ENCODE measurements around the gene CCDC110.

The CCDC110 gene

GRCh38 chr4:185470501-185471195 is 885 bp downstream of the CCDC110 start:
- no peaks in the 10 kb centered on the region for H3K36me3 ChIP-seq (ENCODE audit: control insufficient read depth, insufficient read depth, low read length)
- peak overlapping the region; percentile 80 for H3K56ac ChIP-seq (ENCODE audit: low read length)
- H3K4me1 ChIP-seq (ENCODE audit: control insufficient read depth, low read depth, low read length): no peaks in the 10 kb centered on the region
- no peaks in the 10 kb centered on the region for H3K79me2 ChIP-seq (ENCODE audit: control insufficient read depth, insufficient read depth, low read length)
- no peak overlapping the region for H4K8ac ChIP-seq (ENCODE audit: low read depth, low read length)
- H3K9ac ChIP-seq (ENCODE audit: low read length): peak overlapping the region; percentile 55
- H4K5ac ChIP-seq (ENCODE audit: low read length): no peak overlapping the region
- no peak overlapping the region for H3K4ac ChIP-seq (ENCODE audit: low read depth, low read length)
- peak; percentile 50 for DNase-seq
- H3K27me3 ChIP-seq (ENCODE audit: insufficient read depth, low read length, poor library complexity): no peaks in the 10 kb centered on the region
- H2BK15ac ChIP-seq (replicated peaks; ENCODE audit: low read depth): no peak overlapping the region
- H3K23ac ChIP-seq (ENCODE audit: low read length): no peak overlapping the region
- H3K4me3 ChIP-seq (ENCODE audit: low read length): peak overlapping the region; percentile 84
- WGBS (ENCODE audit: extremely low coverage, insufficient coverage, low lambda C conversion rate): no CpG with 5 or more reads among the region's 41 CpGs
- no peak overlapping the region for H2BK120ac ChIP-seq (ENCODE audit: low read depth, low read length)
- H2BK5ac ChIP-seq (ENCODE audit: low read length): no peak overlapping the region
- no peaks in the 10 kb centered on the region for H3K79me1 ChIP-seq (ENCODE audit: low read length)
- H2AK5ac ChIP-seq (ENCODE audit: low read length): no peak overlapping the region
- peak overlapping the region; percentile 76 for H3K4me2 ChIP-seq (ENCODE audit: low read length)
- H3K18ac ChIP-seq (ENCODE audit: low read length): no peak overlapping the region
- H3K27ac ChIP-seq (ENCODE audit: low read depth, low read length): no peak overlapping the region

DNA sequence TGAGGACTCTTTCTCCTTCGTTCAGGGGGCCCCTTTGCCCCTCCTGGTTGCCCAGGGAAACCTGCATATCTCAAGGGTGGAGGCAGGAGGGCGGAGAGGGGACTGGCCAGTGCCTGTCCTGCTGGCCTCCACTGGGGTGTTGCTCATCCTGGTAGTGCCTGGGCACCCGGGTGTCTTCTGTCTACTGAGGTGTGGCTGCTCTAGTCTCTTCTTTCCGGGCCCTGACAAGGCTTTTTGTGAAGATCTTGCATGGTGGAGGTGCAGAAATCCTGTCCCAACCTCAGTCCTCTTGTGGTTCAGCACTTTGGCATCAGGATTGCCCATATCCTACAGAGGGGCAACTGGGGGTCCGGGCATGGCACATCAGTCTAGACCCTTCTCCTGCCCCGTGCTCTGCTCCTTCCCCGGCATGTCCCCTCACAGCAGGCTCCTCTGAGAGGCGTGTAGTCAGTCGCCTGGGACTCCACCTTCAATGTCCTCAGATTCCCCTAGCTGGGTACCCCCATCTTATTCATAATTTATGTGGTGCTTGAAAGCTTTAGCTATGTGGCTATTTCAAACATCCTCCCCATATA is 1.9 kb downstream of the CCDC110 start:
- no peak overlapping the region for H3K4me3 ChIP-seq (ENCODE audit: low read length)
- no CpG with 5 or more reads among the region's 9 CpGs for WGBS (ENCODE audit: extremely low coverage, insufficient coverage, low lambda C conversion rate)

DNA sequence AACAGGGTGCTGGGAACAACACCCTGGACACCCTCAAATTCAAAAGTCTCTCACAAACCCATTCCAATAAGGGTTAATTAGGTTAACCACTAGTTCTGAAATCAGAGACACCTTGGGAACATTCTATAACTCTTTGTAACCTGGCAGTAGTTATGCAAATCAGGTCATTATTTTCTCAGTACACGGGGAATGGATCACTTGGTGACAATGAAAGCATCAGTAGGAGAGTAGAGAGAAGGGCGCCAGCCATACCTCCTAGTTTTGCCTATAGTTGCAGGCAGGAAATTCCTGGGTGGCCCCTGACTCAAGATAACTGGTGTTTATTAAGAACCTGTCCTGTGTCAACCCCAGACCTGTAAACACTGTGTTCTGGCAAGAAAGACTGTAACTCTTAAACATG is 2.5 kb downstream of the CCDC110 start:
- Histone ChIP-seq H3K9ac (ENCODE audit: low read length) (no peak overlapping the region), H4K8ac (ENCODE audit: low read depth, low read length) (no peak overlapping the region), H3K18ac (ENCODE audit: low read length) (no peak overlapping the region), H2AK5ac (ENCODE audit: low read length) (no peak overlapping the region), H3K4me1 (ENCODE audit: control insufficient read depth, low read depth, low read length) (peaks cover 4% of the 10 kb centered on the region), H3K79me2 (ENCODE audit: control insufficient read depth, insufficient read depth, low read length) (no peaks in the 10 kb centered on the region), H3K36me3 (ENCODE audit: control insufficient read depth, insufficient read depth, low read length) (no peaks in the 10 kb centered on the region), H3K4ac (ENCODE audit: low read depth, low read length) (no peak overlapping the region), H2BK120ac (ENCODE audit: low read depth, low read length) (no peak overlapping the region), H3K23ac (ENCODE audit: low read length) (no peak overlapping the region), H3K56ac (ENCODE audit: low read length) (no peak overlapping the region), H3K27me3 (ENCODE audit: insufficient read depth, low read length, poor library complexity) (no peaks in the 10 kb centered on the region), H4K5ac (ENCODE audit: low read length) (no peak overlapping the region), H3K27ac (ENCODE audit: low read depth, low read length) (no peak overlapping the region), H3K79me1 (ENCODE audit: low read length) (no peaks in the 10 kb centered on the region), H3K4me2 (ENCODE audit: low read length) (no peak overlapping the region), H3K4me3 (ENCODE audit: low read length) (no peak overlapping the region), H2BK5ac (ENCODE audit: low read length) (no peak overlapping the region), H2BK15ac (replicated peaks; ENCODE audit: low read depth) (no peak overlapping the region)
- no CpG with 5 or more reads among the region's 2 CpGs for WGBS (ENCODE audit: extremely low coverage, insufficient coverage, low lambda C conversion rate)
- DNase-seq: no peak

More for the DNA sequence above, 1.9 kb downstream of the CCDC110 start:
- no peak overlapping the region for H3K18ac ChIP-seq (ENCODE audit: low read length)
- H2AK5ac ChIP-seq (ENCODE audit: low read length): no peak overlapping the region
- H3K4ac ChIP-seq (ENCODE audit: low read depth, low read length): no peak overlapping the region
- H2BK5ac ChIP-seq (ENCODE audit: low read length): no peak overlapping the region
- no peak overlapping the region for H4K5ac ChIP-seq (ENCODE audit: low read length)
- no peak for DNase-seq
- H3K36me3 ChIP-seq (ENCODE audit: control insufficient read depth, insufficient read depth, low read length): no peaks in the 10 kb centered on the region
- no peak overlapping the region for H2BK120ac ChIP-seq (ENCODE audit: low read depth, low read length)
- no peaks in the 10 kb centered on the region for H3K79me1 ChIP-seq (ENCODE audit: low read length)
- H3K79me2 ChIP-seq (ENCODE audit: control insufficient read depth, insufficient read depth, low read length): no peaks in the 10 kb centered on the region
- no peak overlapping the region for H3K27ac ChIP-seq (ENCODE audit: low read depth, low read length)
- H3K9ac ChIP-seq (ENCODE audit: low read length): no peak overlapping the region
- H3K23ac ChIP-seq (ENCODE audit: low read length): no peak overlapping the region
- no peak overlapping the region for H4K8ac ChIP-seq (ENCODE audit: low read depth, low read length)
- no peaks in the 10 kb centered on the region for H3K27me3 ChIP-seq (ENCODE audit: insufficient read depth, low read length, poor library complexity)
- H3K4me1 ChIP-seq (ENCODE audit: control insufficient read depth, low read depth, low read length): peaks cover 2% of the 10 kb centered on the region
- H3K56ac ChIP-seq (ENCODE audit: low read length): no peak overlapping the region
- H2BK15ac ChIP-seq (replicated peaks; ENCODE audit: low read depth): no peak overlapping the region
- no peak overlapping the region for H3K4me2 ChIP-seq (ENCODE audit: low read length)

- Histone ChIP-seq H3K79me1 (ENCODE audit: low read length) (no peaks in the 10 kb centered on the region), H2BK5ac (ENCODE audit: low read length) (no peak overlapping the region), H3K9ac (ENCODE audit: low read length) (no peak overlapping the region), H3K27ac (ENCODE audit: low read depth, low read length) (no peak overlapping the region), H3K23ac (ENCODE audit: low read length) (no peak overlapping the region), H4K8ac (ENCODE audit: low read depth, low read length) (no peak overlapping the region), H3K36me3 (ENCODE audit: control insufficient read depth, insufficient read depth, low read length) (no peaks in the 10 kb centered on the region), H4K5ac (ENCODE audit: low read length) (no peak overlapping the region), H3K4me2 (ENCODE audit: low read length) (no peak overlapping the region), H2BK15ac (replicated peaks; ENCODE audit: low read depth) (no peak overlapping the region), H3K18ac (ENCODE audit: low read length) (no peak overlapping the region), H3K4me3 (ENCODE audit: low read length) (no peak overlapping the region), H3K4me1 (ENCODE audit: control insufficient read depth, low read depth, low read length) (peaks cover 4% of the 10 kb centered on the region), H3K4ac (ENCODE audit: low read depth, low read length) (no peak overlapping the region), H3K27me3 (ENCODE audit: insufficient read depth, low read length, poor library complexity) (no peaks in the 10 kb centered on the region), H3K79me2 (ENCODE audit: control insufficient read depth, insufficient read depth, low read length) (no peaks in the 10 kb centered on the region), H2AK5ac (ENCODE audit: low read length) (no peak overlapping the region), H3K56ac (ENCODE audit: low read length) (no peak overlapping the region), H2BK120ac (ENCODE audit: low read depth, low read length) (no peak overlapping the region)
- DNase-seq: no peak
- no CpG with 5 or more reads among the region's 8 CpGs for WGBS (ENCODE audit: extremely low coverage, insufficient coverage, low lambda C conversion rate)
Observed at GRCh38 chr4:185467991-185468390, 3.5 kb downstream of the CCDC110 start.

- no peak overlapping the region for H3K27ac ChIP-seq (ENCODE audit: low read depth, low read length)
- H3K18ac ChIP-seq (ENCODE audit: low read length): no peak overlapping the region
- no peak overlapping the region for H3K4me2 ChIP-seq (ENCODE audit: low read length)
- no peak overlapping the region for H2BK15ac ChIP-seq (replicated peaks; ENCODE audit: low read depth)
- no peak overlapping the region for H2BK5ac ChIP-seq (ENCODE audit: low read length)
- H2BK120ac ChIP-seq (ENCODE audit: low read depth, low read length): no peak overlapping the region
- H3K36me3 ChIP-seq (ENCODE audit: control insufficient read depth, insufficient read depth, low read length): no peaks in the 10 kb centered on the region
- no peak overlapping the region for H3K4me3 ChIP-seq (ENCODE audit: low read length)
- H3K4ac ChIP-seq (ENCODE audit: low read depth, low read length): no peak overlapping the region
- no CpG with 5 or more reads among the region's 4 CpGs for WGBS (ENCODE audit: extremely low coverage, insufficient coverage, low lambda C conversion rate)
- peaks cover 4% of the 10 kb centered on the region for H3K4me1 ChIP-seq (ENCODE audit: control insufficient read depth, low read depth, low read length)
- no peak overlapping the region for H3K9ac ChIP-seq (ENCODE audit: low read length)
- H3K23ac ChIP-seq (ENCODE audit: low read length): no peak overlapping the region
- H3K79me1 ChIP-seq (ENCODE audit: low read length): no peaks in the 10 kb centered on the region
- H3K27me3 ChIP-seq (ENCODE audit: insufficient read depth, low read length, poor library complexity): no peaks in the 10 kb centered on the region
- no peak overlapping the region for H2AK5ac ChIP-seq (ENCODE audit: low read length)
- no peak overlapping the region for H3K56ac ChIP-seq (ENCODE audit: low read length)
- no peak overlapping the region for H4K8ac ChIP-seq (ENCODE audit: low read depth, low read length)
- DNase-seq: no peak
- no peak overlapping the region for H4K5ac ChIP-seq (ENCODE audit: low read length)
- no peaks in the 10 kb centered on the region for H3K79me2 ChIP-seq (ENCODE audit: control insufficient read depth, insufficient read depth, low read length)
Observed at GRCh38 chr4:185467101-185467500, 4.4 kb downstream of the CCDC110 start.

- Histone ChIP-seq H2BK15ac (replicated peaks; ENCODE audit: low read depth) (no peak overlapping the region), H3K4me2 (ENCODE audit: low read length) (no peak overlapping the region), H3K18ac (ENCODE audit: low read length) (no peak overlapping the region), H4K5ac (ENCODE audit: low read length) (no peak overlapping the region), H3K23ac (ENCODE audit: low read length) (no peak overlapping the region), H3K36me3 (ENCODE audit: control insufficient read depth, insufficient read depth, low read length) (no peaks in the 10 kb centered on the region), H3K79me1 (ENCODE audit: low read length) (no peaks in the 10 kb centered on the region), H3K9ac (ENCODE audit: low read length) (no peak overlapping the region), H2BK120ac (ENCODE audit: low read depth, low read length) (no peak overlapping the region), H3K4ac (ENCODE audit: low read depth, low read length) (no peak overlapping the region), H3K56ac (ENCODE audit: low read length) (no peak overlapping the region), H3K4me3 (ENCODE audit: low read length) (no peak overlapping the region), H4K8ac (ENCODE audit: low read depth, low read length) (no peak overlapping the region), H3K79me2 (ENCODE audit: control insufficient read depth, insufficient read depth, low read length) (no peaks in the 10 kb centered on the region), H3K27ac (ENCODE audit: low read depth, low read length) (no peak overlapping the region), H3K4me1 (ENCODE audit: control insufficient read depth, low read depth, low read length) (peaks cover 4% of the 10 kb centered on the region), H3K27me3 (ENCODE audit: insufficient read depth, low read length, poor library complexity) (no peaks in the 10 kb centered on the region), H2AK5ac (ENCODE audit: low read length) (no peak overlapping the region), H2BK5ac (ENCODE audit: low read length) (no peak overlapping the region)
- WGBS (ENCODE audit: extremely low coverage, insufficient coverage, low lambda C conversion rate): no CpG with 5 or more reads among the region's 3 CpGs
- no peak for DNase-seq
Observed at GRCh38 chr4:185465707-185466106, 5.8 kb downstream of the CCDC110 start.
